Right atrium auricular region (tissue), 2 donors: ENCODE measurements around the gene SOX6. TPM values are rescaled to one million over a fixed set of nuclear protein-coding genes. Genes with fewer than 3 reads are reported as not detected.

ENCODE experiments used
- DNase-seq: peaks from one replicate; pipeline ENCODE4 v3.0.0-alpha.2; 2019; ENCODE audit warnings: low spot score
- H3K27ac ChIP-seq, 2 donors: fragments of 200-600 bp; sonication (generic); 1 replicate in 1 of 2; 2 replicates in 1 of 2; pipeline ENCODE4 v1.5.1; 2016 to 2019
- H3K27me3 ChIP-seq, 2 donors: fragments of 200-600 bp; sonication (generic); one replicate each; pipeline versions ENCODE4 v1.5.1 to v1.6.0; 2017 to 2019
- H3K36me3 ChIP-seq: fragments of 200-600 bp; sonication (generic); one replicate; pipeline ENCODE4 v1.5.1; 2016
- H3K4me1 ChIP-seq, 2 donors: fragments of 200-600 bp; sonication (generic); one replicate each; pipeline versions ENCODE4 v1.5.1 to v1.6.0; 2017 to 2019
- H3K4me3 ChIP-seq, 2 donors: fragments of 200-600 bp; sonication (generic); 1 replicate in 1 of 2; 2 replicates in 1 of 2; pipeline ENCODE4 v1.5.1; 2017 to 2019; ENCODE audit warnings: mild to moderate bottlenecking in 1 of 2, moderate library complexity in 1 of 2
- H3K9me3 ChIP-seq, 2 donors: fragments of 200-600 bp; sonication (generic); one replicate each; pipeline ENCODE4 v1.5.1; 2019
- total RNA-seq, 2 donors: library from RNA; depleted of rRNA; stranded (reverse); fragments of >200 nt; gene quantifications; one replicate each; pipeline ENCODE4 v1.1.0, GENCODE V29; 2016
- TF ChIP-seq, protein P1 (sequence below), 2 donors: fragments of 200-600 bp; sonication (generic); IDR thresholded peaks; one replicate each; pipeline ENCODE4 v1.5.1; 2019; ENCODE audit warnings: antibody characterized with exemption in 2 of 2

Gene SOX6
- total RNA-seq, 2 donors from 2014 or later, result 13.5 to 14.3 TPM

DNA sequence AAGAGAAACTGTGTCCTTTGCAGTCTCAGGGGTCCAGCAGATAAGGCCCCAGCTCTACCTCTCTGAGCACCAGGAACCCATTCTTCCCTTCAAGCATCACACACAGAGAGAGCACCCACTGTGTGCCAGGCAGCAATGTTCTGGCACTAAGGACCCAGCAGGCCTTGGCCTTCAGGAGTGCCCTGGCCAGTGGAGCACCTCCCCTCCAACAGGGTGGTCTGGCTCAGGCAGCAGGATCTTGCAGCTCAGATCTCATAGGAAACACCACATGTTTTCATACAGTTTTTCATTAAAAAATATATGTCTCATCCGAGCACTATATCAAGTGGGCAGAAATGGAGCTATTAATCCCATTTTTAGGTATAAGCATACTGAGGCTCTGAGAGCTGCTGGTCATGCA is 410.6 kb downstream of the SOX6 start:
- peaks cover 0 to 10% of the 10 kb centered on the region in 2 donors for H3K9me3 ChIP-seq
- no peak overlapping the region for H3K27ac ChIP-seq
- peaks cover 0 to 4% of the 10 kb centered on the region in 2 donors for H3K4me1 ChIP-seq
- DNase-seq, result no peak
- TF ChIP-seq, protein P1, sequence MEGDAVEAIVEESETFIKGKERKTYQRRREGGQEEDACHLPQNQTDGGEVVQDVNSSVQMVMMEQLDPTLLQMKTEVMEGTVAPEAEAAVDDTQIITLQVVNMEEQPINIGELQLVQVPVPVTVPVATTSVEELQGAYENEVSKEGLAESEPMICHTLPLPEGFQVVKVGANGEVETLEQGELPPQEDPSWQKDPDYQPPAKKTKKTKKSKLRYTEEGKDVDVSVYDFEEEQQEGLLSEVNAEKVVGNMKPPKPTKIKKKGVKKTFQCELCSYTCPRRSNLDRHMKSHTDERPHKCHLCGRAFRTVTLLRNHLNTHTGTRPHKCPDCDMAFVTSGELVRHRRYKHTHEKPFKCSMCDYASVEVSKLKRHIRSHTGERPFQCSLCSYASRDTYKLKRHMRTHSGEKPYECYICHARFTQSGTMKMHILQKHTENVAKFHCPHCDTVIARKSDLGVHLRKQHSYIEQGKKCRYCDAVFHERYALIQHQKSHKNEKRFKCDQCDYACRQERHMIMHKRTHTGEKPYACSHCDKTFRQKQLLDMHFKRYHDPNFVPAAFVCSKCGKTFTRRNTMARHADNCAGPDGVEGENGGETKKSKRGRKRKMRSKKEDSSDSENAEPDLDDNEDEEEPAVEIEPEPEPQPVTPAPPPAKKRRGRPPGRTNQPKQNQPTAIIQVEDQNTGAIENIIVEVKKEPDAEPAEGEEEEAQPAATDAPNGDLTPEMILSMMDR (IDR thresholded peaks at IDR 0.05), result no peak
- H3K4me3 ChIP-seq, result no peak overlapping the region
- H3K36me3 ChIP-seq, result no peaks in the 10 kb centered on the region
- no peaks in the 10 kb centered on the region for H3K27me3 ChIP-seq

DNA sequence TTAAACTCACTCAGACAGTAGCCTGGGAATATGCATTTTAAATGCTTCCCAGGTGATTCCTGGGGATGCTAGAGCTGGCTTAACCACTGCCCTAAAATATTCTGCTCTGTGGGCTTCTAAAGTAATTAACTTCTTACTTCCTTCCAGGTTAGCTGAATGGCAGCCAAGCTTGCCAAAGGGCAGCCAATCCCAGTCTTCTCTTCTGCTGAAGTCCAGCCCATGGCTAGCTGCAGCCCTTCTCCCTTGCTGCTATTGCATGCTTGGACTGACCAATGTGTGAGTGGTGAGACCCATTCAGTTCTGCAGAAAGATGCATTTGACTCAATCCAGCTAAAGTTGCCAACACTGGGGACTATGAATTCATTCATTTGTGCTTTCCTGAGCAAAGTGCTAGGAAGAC is 411.9 kb downstream of the SOX6 start:
- Histone ChIP-seq H3K27me3 (no peaks in the 10 kb centered on the region), H3K27ac (no peak overlapping the region), H3K4me1 (peaks cover 0 to 4% of the 10 kb centered on the region in 2 donors), H3K36me3 (no peaks in the 10 kb centered on the region), H3K4me3 (no peak overlapping the region), H3K9me3 (peaks cover 0 to 10% of the 10 kb centered on the region in 2 donors)
- no peak for DNase-seq
- TF ChIP-seq, protein P1 (IDR thresholded peaks at IDR 0.05), result no peak

DNA sequence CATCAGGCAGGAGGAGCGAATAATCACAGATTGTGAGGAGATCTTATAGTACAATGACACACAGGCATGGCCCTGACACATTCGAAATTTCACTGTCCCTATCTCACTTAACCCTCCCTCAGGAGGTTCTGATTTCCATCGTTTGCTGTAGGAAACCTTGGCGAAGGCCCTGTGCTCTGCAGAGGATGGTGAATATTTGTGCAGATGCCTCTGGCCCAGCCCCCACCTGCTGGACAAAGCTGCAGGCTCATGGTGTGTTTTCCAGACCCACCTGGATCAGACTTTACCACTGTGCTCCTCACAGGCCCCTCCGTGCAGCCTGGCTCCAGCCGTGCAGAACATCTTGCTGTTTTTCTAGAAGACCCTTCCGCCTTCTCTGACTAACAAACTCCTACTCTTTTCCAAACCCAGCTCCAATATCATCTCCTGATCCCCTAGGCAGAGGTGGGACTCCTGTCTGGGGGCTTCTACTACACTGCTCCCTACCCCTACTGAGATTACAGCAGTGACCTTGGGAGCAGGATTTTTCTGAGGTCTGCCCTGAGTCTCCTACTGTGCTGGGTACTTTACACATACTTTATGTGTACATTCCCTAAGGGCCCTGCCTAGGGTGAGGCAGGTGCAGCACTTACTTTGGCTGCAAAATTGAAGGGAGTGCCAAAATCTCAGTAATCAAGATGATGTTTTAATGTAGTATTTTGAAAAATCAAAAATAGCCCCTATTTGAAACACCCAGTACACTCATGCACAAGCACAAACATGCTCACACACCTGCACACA is 412.7 kb downstream of the SOX6 start:
- no peaks in the 10 kb centered on the region for H3K27me3 ChIP-seq
- no peak overlapping the region for H3K4me3 ChIP-seq
- TF ChIP-seq, protein P1 (IDR thresholded peaks at IDR 0.05), result no peak
- no peaks in the 10 kb centered on the region for H3K36me3 ChIP-seq
- peaks cover 0 to 4% of the 10 kb centered on the region in 2 donors for H3K4me1 ChIP-seq
- peaks cover 0 to 10% of the 10 kb centered on the region in 2 donors for H3K9me3 ChIP-seq
- no peak overlapping the region for H3K27ac ChIP-seq
- DNase-seq, result no peak

DNA sequence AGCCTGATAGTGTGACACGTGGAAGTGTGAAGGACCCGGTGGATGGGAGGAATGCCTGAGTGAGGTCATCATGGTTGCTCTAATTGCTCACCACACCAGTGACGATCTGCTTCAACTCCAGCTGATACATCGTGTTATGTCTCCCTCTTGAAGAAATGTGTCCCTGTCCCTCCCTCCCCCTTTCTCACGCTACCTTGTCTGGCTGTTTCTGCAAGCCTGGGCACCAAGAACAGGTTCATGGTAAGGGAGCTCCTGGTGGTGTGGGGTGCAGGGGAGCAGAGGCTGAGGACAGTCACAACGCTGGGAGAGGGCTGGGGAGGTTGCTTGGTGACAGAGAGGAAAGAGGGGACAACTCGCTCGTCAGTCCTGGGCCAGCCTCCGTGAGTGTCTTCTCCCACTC is 413.4 kb downstream of the SOX6 start:
- no peak for DNase-seq
- no peak overlapping the region for H3K4me3 ChIP-seq
- TF ChIP-seq, protein P1 (IDR thresholded peaks at IDR 0.05), result no peak
- H3K4me1 ChIP-seq, result peaks cover 0 to 4% of the 10 kb centered on the region in 2 donors
- no peaks in the 10 kb centered on the region for H3K36me3 ChIP-seq
- peaks cover 0 to 10% of the 10 kb centered on the region in 2 donors for H3K9me3 ChIP-seq
- H3K27me3 ChIP-seq, result no peaks in the 10 kb centered on the region
- H3K27ac ChIP-seq, result no peak overlapping the region

DNA sequence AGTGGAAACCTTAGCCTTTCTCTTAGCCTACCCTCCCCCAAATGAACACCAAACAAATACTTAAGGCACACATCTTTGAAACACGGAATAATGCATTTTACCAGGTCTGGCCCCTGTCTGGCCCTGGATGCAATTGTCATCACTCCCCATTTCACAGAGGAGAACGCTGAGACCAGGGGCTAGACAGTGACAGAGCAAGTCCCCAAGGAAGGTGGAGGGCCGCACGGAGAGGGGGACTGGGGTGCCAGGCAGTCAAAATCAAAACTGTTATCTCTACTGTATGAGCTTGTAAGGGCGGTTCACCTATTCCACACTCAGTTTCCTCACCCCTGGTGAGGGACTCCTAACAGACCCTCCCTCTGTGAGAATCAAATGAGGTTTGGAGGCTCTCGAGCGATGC is 414.2 kb downstream of the SOX6 start:
- Histone ChIP-seq H3K9me3 (peaks cover 0 to 8% of the 10 kb centered on the region in 2 donors), H3K36me3 (no peaks in the 10 kb centered on the region), H3K4me1 (peaks cover 0 to 4% of the 10 kb centered on the region in 2 donors), H3K27me3 (no peaks in the 10 kb centered on the region), H3K4me3 (no peak overlapping the region), H3K27ac (no peak overlapping the region)
- TF ChIP-seq, protein P1 (IDR thresholded peaks at IDR 0.05), result no peak
- DNase-seq, result no peak
